RPMI8226 (cell line): ENCODE measurements around the gene SCAND1.
"Not testable (repeated sequence)": the region's sequence is repeated elsewhere in the genome, so short reads cannot be mapped to it uniquely, and the experiment has no call there.

ENCODE experiments used
- DNase-seq: peaks from one replicate; pipeline ENCODE4 v3.0.0-alpha.2; 2015

Gene SCAND1

GRCh38 chr20:35954200-35954906 is at the start of gene SCAND1:
Gene SCAND1, minus strand, starts transcription at chr20:35954502. Its CDS starts 218 bp downstream, at chr20:35954284.
- DNase-seq: peak; percentile 99

GRCh38 chr20:36004045-36004444 is 49.7 kb upstream of the SCAND1 start:
- DNase-seq: no peak

GRCh38 chr20:36002855-36003254 is 48.6 kb upstream of the SCAND1 start:
- DNase-seq: no peak

GRCh38 chr20:36001331-36001730 is 47.0 kb upstream of the SCAND1 start:
- not testable (repeated sequence) for DNase-seq

GRCh38 chr20:35996492-35996891 is 42.2 kb upstream of the SCAND1 start:
- not testable (repeated sequence) for DNase-seq

GRCh38 chr20:35994994-35995453 is 40.7 kb upstream of the SCAND1 start:
- peak; percentile 87 for DNase-seq

GRCh38 chr20:35992713-35993335 is 38.5 kb upstream of the SCAND1 start:
- peak; percentile 86 for DNase-seq

GRCh38 chr20:35991142-35991771 is 37.0 kb upstream of the SCAND1 start:
- DNase-seq: peak; percentile 72

- DNase-seq: no peak
Measured at GRCh38 chr20:35988910-35989463, 34.7 kb upstream of the SCAND1 start.

- no peak for DNase-seq
Measured at GRCh38 chr20:35985806-35986205, 31.5 kb upstream of the SCAND1 start.

GRCh38 chr20:35984382-35984781 is 30.1 kb upstream of the SCAND1 start:
- no peak for DNase-seq

- DNase-seq: no peak
Measured at GRCh38 chr20:35981969-35982368, 27.7 kb upstream of the SCAND1 start.

- no peak for DNase-seq
Measured at GRCh38 chr20:35979544-35979943, 25.2 kb upstream of the SCAND1 start.

GRCh38 chr20:35978041-35978513 is 23.8 kb upstream of the SCAND1 start:
- DNase-seq: no peak

GRCh38 chr20:35975576-35976373 is 21.5 kb upstream of the SCAND1 start:
- DNase-seq: peak; percentile 73

GRCh38 chr20:35974256-35974655 is 20.0 kb upstream of the SCAND1 start:
- DNase-seq: no peak

GRCh38 chr20:35972462-35972861 is 18.2 kb upstream of the SCAND1 start:
- no peak for DNase-seq

- DNase-seq: no peak
Measured at GRCh38 chr20:35971981-35972380, 17.7 kb upstream of the SCAND1 start.

GRCh38 chr20:35968930-35969329 is 14.6 kb upstream of the SCAND1 start:
- DNase-seq: no peak

GRCh38 chr20:35967979-35968640 is 13.8 kb upstream of the SCAND1 start, which contains the start of gene CNBD2:
Gene CNBD2, plus strand, starts transcription at chr20:35968590. Its CDS starts 173 bp downstream, at chr20:35968763.
- no peak for DNase-seq

- no peak for DNase-seq
Measured at GRCh38 chr20:35963878-35964277, 9.6 kb upstream of the SCAND1 start.

GRCh38 chr20:35959291-35959690 is 5.0 kb upstream of the SCAND1 start:
- not testable (repeated sequence) for DNase-seq
